Large intestine (tissue), 3 donors: ENCODE results near the gene BPIFA2. TPM values are rescaled to one million over a fixed set of nuclear protein-coding genes. Genes with fewer than 3 reads are reported as not detected.
"Not testable (repeated sequence)": the region's sequence is repeated elsewhere in the genome, so short reads cannot be mapped to it uniquely, and the experiment has no call there.

Experiments used
- DNase-seq, 2 donors: peaks; one replicate each; pipeline versions ENCODE4 v3.0.0 to v3.0.0-alpha.2; 2013
- H3K27ac ChIP-seq: one replicate; pipeline ENCODE4 v1.5.1; 2013; ENCODE audit warnings: low read length
- H3K27me3 ChIP-seq: 2 replicates; pipeline ENCODE4 v1.6.1; 2013; ENCODE audit warnings: low read length; ENCODE audit not compliant: control insufficient read depth, insufficient read depth
- H3K36me3 ChIP-seq: 2 replicates; pipeline ENCODE4 v1.6.1; 2013; ENCODE audit warnings: low read length; ENCODE audit not compliant: control insufficient read depth, insufficient read depth
- H3K4me1 ChIP-seq: one replicate; pipeline ENCODE4 v1.6.1; 2013; ENCODE audit warnings: low read length; ENCODE audit not compliant: control insufficient read depth, insufficient read depth
- H3K4me3 ChIP-seq: one replicate; pipeline ENCODE4 v1.5.1; 2013; ENCODE audit warnings: low read length
- H3K9me3 ChIP-seq: one replicate; pipeline ENCODE4 v1.6.1; 2013; ENCODE audit warnings: mild to moderate bottlenecking, low read depth, low read length, moderate library complexity; ENCODE audit not compliant: control insufficient read depth
- WGBS: methylation state at CpG from one replicate; pipeline ENCODE4 v1.1.5; 2013; ENCODE audit warnings: low lambda C conversion rate; ENCODE audit not compliant: insufficient coverage; 5-methylcytosine and 5-hydroxymethylcytosine counted together
- polyA plus RNA-seq: library from polyadenylated mRNA; unstranded; fragments of 120-200 nt; gene quantifications from one replicate; pipeline ENCODE4 v1.2.1, GENCODE V29; 2013

The BPIFA2 gene
- polyA plus RNA-seq, 1 donor: not detected

- H3K4me1 ChIP-seq: no peaks in the 10 kb centered on the region
- no peaks in the 10 kb centered on the region for H3K27me3 ChIP-seq
- DNase-seq: no peak
- WGBS: no CpG with 5 or more reads among the region's 3 CpGs
- no peaks in the 10 kb centered on the region for H3K36me3 ChIP-seq
- no peaks in the 10 kb centered on the region for H3K9me3 ChIP-seq
- H3K4me3 ChIP-seq: no peak overlapping the region
- H3K27ac ChIP-seq: no peak overlapping the region
Observed at GRCh38 chr20:33176101-33176500, 8.1 kb downstream of the BPIFA2 start.

- H3K36me3 ChIP-seq: no peaks in the 10 kb centered on the region
- no CpG with 5 or more reads among the region's 9 CpGs for WGBS
- no peak overlapping the region for H3K4me3 ChIP-seq
- no peaks in the 10 kb centered on the region for H3K9me3 ChIP-seq
- no peaks in the 10 kb centered on the region for H3K4me1 ChIP-seq
- H3K27me3 ChIP-seq: no peaks in the 10 kb centered on the region
- H3K27ac ChIP-seq: no peak overlapping the region
- DNase-seq: no peak
Observed at GRCh38 chr20:33177866-33178265, 9.9 kb downstream of the BPIFA2 start.

DNA sequence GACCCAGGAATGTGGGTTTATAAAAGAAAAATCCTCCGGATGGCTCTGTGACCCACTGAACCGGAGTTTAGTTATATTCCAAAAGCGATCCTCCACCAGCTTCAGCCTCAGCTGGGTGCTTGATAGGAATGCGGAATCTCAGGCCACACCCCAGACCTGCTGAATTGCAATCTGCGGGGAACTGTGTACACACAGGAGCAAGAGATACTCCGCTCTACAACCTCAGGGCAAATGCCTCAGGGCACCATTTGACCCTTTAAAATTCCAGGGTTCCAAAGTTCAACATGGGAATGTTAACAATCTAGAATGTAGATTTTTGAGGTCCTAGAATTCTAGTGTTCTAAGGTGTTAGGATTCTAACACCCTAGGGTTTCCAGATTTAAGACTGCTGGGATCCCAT lies 10.8 kb downstream of the BPIFA2 start:
- no peak overlapping the region for H3K27ac ChIP-seq
- H3K9me3 ChIP-seq: no peaks in the 10 kb centered on the region
- no CpG with 5 or more reads among the region's 6 CpGs for WGBS
- DNase-seq: no peak
- no peaks in the 10 kb centered on the region for H3K27me3 ChIP-seq
- no peak overlapping the region for H3K4me3 ChIP-seq
- H3K4me1 ChIP-seq: no peaks in the 10 kb centered on the region
- no peaks in the 10 kb centered on the region for H3K36me3 ChIP-seq

DNA sequence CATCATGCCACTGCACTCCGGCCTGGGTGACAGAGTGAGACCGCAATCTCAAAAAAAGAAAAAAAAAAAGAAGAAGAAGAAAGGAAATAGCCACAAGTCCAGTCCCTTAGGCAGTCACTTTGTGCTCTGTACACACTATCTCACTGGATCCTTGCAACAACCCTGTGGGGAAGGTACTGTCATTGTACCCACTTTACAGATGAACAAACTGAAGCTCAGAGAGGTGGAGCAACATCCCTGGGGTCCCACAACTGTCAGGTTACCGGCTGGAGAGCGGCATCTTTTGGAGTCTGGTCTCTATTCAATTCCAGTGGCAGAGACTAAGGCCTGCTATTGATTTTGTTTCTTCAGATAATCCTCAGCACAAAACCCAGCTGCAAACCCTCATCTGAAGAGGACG lies 12.2 kb downstream of the BPIFA2 start:
- H3K27me3 ChIP-seq: no peaks in the 10 kb centered on the region
- no peaks in the 10 kb centered on the region for H3K4me1 ChIP-seq
- H3K4me3 ChIP-seq: no peak overlapping the region
- no peaks in the 10 kb centered on the region for H3K9me3 ChIP-seq
- no peak overlapping the region for H3K27ac ChIP-seq
- no peaks in the 10 kb centered on the region for H3K36me3 ChIP-seq
- no peak for DNase-seq
- 100% methylated on average over 2 of the region's 5 CpGs for WGBS

- H3K27me3 ChIP-seq: no peaks in the 10 kb centered on the region
- no CpG with 5 or more reads among the region's 1 CpG for WGBS
- DNase-seq: no peak
- H3K4me3 ChIP-seq: no peak overlapping the region
- no peak overlapping the region for H3K27ac ChIP-seq
- H3K4me1 ChIP-seq: no peaks in the 10 kb centered on the region
- no peaks in the 10 kb centered on the region for H3K9me3 ChIP-seq
- no peaks in the 10 kb centered on the region for H3K36me3 ChIP-seq
Observed at GRCh38 chr20:33181482-33182093, 13.6 kb downstream of the BPIFA2 start.

DNA sequence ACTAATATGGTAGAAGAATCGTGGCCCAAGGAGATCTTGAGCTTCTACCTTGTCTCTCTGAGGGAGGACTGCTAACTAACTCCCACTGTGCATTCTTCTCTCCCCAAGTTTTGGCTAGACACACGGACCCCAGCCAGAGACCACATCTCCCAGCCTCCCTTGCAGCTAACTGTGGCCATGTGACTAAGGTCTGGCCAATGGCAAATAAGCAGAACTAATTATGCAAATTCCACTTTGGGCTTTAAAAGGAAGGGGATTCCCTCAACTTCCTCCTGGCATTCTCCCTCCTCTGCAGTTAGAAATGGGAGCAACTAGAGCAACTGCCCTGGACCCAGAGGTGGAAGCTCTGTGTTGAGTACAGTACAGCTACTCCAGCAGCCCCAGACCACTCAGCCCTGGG lies 15.4 kb downstream of the BPIFA2 start:
- Histone ChIP-seq H3K27me3 (no peaks in the 10 kb centered on the region), H3K36me3 (no peaks in the 10 kb centered on the region), H3K27ac (no peak overlapping the region), H3K4me1 (no peaks in the 10 kb centered on the region), H3K4me3 (no peak overlapping the region), H3K9me3 (no peaks in the 10 kb centered on the region)
- no CpG with 5 or more reads among the region's 2 CpGs for WGBS
- no peak for DNase-seq

DNA sequence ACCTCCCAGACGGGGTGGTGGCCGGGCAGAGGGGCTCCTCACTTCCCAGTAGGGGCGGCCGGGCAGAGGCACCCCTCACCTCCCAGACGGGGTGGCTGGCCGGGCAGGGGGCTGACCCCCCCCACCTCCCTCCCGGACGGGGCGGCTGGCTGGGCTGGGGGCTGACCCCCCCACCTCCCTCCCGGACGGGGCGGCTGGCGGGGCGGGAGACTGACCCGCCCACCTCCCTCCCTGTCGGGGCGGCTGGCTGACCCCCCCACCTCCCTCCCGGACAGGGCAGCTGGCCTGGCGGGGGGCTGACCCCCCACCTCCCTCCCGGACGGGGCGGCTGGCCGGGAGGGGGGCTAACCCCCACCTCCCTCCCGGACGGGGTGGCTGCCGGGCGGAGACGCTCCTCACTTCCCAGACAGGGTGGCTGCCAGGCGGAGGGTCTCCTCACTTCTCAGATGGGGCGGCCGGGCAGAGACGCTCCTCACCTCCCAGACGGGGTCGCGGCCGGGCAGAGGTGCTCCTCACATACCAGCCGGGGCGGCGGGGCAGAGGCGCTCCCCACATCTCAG lies 17.2 kb downstream of the BPIFA2 start:
- not testable (repeated sequence) for H3K27ac ChIP-seq, H3K4me3 ChIP-seq, H3K9me3 ChIP-seq, H3K27me3 ChIP-seq, H3K36me3 ChIP-seq, H3K4me1 ChIP-seq, DNase-seq
- no CpG with 5 or more reads among the region's 40 CpGs for WGBS

- Histone ChIP-seq H3K36me3 (no peaks in the 10 kb centered on the region), H3K4me1 (no peaks in the 10 kb centered on the region), H3K4me3 (no peak overlapping the region), H3K27me3 (no peaks in the 10 kb centered on the region), H3K27ac (no peak overlapping the region), H3K9me3 (no peaks in the 10 kb centered on the region)
- DNase-seq: no peak
- WGBS: no CpG with 5 or more reads among the region's 4 CpGs
Observed at GRCh38 chr20:33187491-33187890, 19.5 kb downstream of the BPIFA2 start.

- no peaks in the 10 kb centered on the region for H3K36me3 ChIP-seq
- H3K9me3 ChIP-seq: no peaks in the 10 kb centered on the region
- H3K4me1 ChIP-seq: no peaks in the 10 kb centered on the region
- 95% methylated on average over 4 of the region's 9 CpGs for WGBS
- H3K4me3 ChIP-seq: no peak overlapping the region
- no peak overlapping the region for H3K27ac ChIP-seq
- H3K27me3 ChIP-seq: no peaks in the 10 kb centered on the region
- no peak for DNase-seq
Observed at GRCh38 chr20:33188421-33188820, 20.5 kb downstream of the BPIFA2 start.

DNA sequence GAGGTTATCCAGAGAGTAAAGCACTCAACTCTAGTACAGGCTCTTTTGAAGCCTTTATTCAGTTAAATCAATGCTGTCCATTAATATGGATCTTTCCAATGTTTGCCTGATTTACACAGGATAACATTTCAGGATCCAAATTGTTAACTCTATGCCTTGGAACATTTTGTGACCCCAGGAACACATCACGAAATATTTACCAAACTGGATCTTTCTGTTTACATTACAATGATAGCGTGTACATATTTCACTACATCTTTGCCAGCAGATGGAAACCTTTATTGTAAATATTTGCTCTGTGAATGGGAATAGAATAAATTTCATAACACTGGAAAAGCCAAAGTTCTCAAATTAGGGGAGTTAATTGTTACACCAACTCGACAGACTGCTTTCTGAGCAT lies 23.5 kb downstream of the BPIFA2 start:
- WGBS: 40% methylated on average over 1 of the region's 3 CpGs

GRCh38 chr20:33191955-33192354 lies 24.0 kb downstream of the BPIFA2 start:
- H3K4me3 ChIP-seq: no peak overlapping the region
- H3K27ac ChIP-seq: no peak overlapping the region
- WGBS: no CpG with 5 or more reads among the region's 1 CpG
- H3K4me1 ChIP-seq: no peaks in the 10 kb centered on the region
- DNase-seq: no peak
- H3K27me3 ChIP-seq: no peaks in the 10 kb centered on the region
- H3K9me3 ChIP-seq: no peaks in the 10 kb centered on the region
- H3K36me3 ChIP-seq: no peaks in the 10 kb centered on the region

More for the DNA sequence above, 23.5 kb downstream of the BPIFA2 start:
- H3K9me3 ChIP-seq: no peaks in the 10 kb centered on the region
- no peaks in the 10 kb centered on the region for H3K4me1 ChIP-seq
- H3K27ac ChIP-seq: no peak overlapping the region
- peak in 1 of 2 donors; percentile 15 for DNase-seq
- H3K27me3 ChIP-seq: no peaks in the 10 kb centered on the region
- no peaks in the 10 kb centered on the region for H3K36me3 ChIP-seq
- no peak overlapping the region for H3K4me3 ChIP-seq
